D721Med (cell line): ENCODE results near the gene CYP27A1.
A peak's percentile ranks its signal among the peaks of the same experiment; 100 is the strongest.

Experiments used
- DNase-seq: peaks from one replicate; pipeline ENCODE4 v3.0.0; 2011; ENCODE audit warnings: low spot score; ENCODE audit not compliant: insufficient read length
- FAIRE-seq: peaks from 2 replicates; lab custom pipeline; 2011; peaks lifted over from hg19 to GRCh38; lab: Jason Lieb, UNC
- CTCF ChIP-seq: IDR thresholded peaks from 2 replicates; pipeline ENCODE4 v1.5.1; 2012; ENCODE audit warnings: mild to moderate bottlenecking, control low read depth; ENCODE audit not compliant: insufficient read depth; ENCODE audit errors: missing control alignments

CYP27A1 gene

GRCh38 chr2:218781691-218782527, at the start of gene CYP27A1:
CYP27A1 (plus strand) TSS chr2:218782147; CDS start chr2:218782183, 36 bp downstream.
- DNase-seq (no peak), FAIRE-seq (no peak)
- TF ChIP-seq CTCF: no peak

- FAIRE-seq (no peak), DNase-seq (no peak)
- no peak for TF ChIP-seq CTCF
Observed at GRCh38 chr2:218732761-218733158, 49.2 kb upstream of the CYP27A1 start.

- DNase-seq (no peak), FAIRE-seq (no peak)
- no peak for TF ChIP-seq CTCF
Observed at GRCh38 chr2:218733171-218734021, 48.6 kb upstream of the CYP27A1 start.

GRCh38 chr2:218734190-218734975, 47.6 kb upstream of the CYP27A1 start:
- FAIRE-seq: no peak
- DNase-seq: peak; percentile 54
- no peak for TF ChIP-seq CTCF

- no peak for FAIRE-seq
- TF ChIP-seq CTCF: no peak
- DNase-seq: no peak
Observed at GRCh38 chr2:218736531-218736930, 45.4 kb upstream of the CYP27A1 start.

- TF ChIP-seq CTCF: no peak
- DNase-seq: no peak
- no peak for FAIRE-seq
Observed at GRCh38 chr2:218743068-218743467, 38.9 kb upstream of the CYP27A1 start.
